ENCODE data around the gene TMEM269. TPM values are rescaled to one million over a fixed set of nuclear protein-coding genes. Genes with fewer than 3 reads are reported as not detected.

TMEM269 gene
- total and polyA plus RNA-seq, 10 of the 15 experiments (the other 5 are each of a cell fraction or from before 2014, with no cell fraction given) = 0.02 to 0.26 (median 0.06) TPM; not detected in 2

DNA sequence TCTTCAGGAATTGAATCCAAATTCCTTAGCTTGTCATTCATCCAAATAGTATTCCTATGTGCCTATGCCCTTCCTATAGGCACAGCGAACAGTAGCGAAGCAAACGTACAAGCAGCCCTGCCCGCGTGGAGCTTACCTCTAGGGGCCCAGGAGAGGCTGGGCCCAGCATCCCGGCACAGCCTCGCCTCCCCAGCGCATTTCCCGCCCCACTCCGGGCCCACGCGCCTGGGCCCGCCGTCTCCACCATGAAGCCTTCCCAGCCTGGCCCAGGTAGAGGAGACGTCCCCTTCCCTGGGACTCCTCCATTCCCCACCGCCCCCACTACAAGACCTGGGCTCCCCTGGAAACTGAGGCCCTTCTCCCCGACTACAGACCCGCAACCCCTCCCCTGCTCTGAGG lies 245 bp upstream of the TMEM269 start:
- ChIA-PET CTCF (no interaction called here), SMC1A (ENCODE audit: uncharacterized antibody, unreplicated experiment) (interaction anchor here (1.3 kb wide), 1 partner anchor 287 kb away, joined by 3 read pairs; no protein-coding TSS in a partner anchor), POLR2A (no interaction called here), RAD21 (ENCODE audit: unreplicated experiment) (interaction anchor here (1.4 kb wide), 1 partner anchor 289 kb away, joined by 4 read pairs; no protein-coding TSS in a partner anchor)
- Histone ChIP-seq H3K36me3 (ENCODE audit: control insufficient read depth in 2 of 2, insufficient read depth in 2 of 2, low read length in 1 of 2) (peaks cover 0 to 6% of the 10 kb centered on the region in 2 experiments; a peak in 1 of 4 replicates), H3K4me1 (ENCODE audit: control insufficient read depth, insufficient read depth, low read length) (peaks cover 6% of the 10 kb centered on the region; the same call in 1 of the 2 replicates), H3K4me3 (no peak overlapping the region), H2AFZ (ENCODE audit: control insufficient read depth, low read depth, low read length) (no peak overlapping the region), H3K79me2 (ENCODE audit: control insufficient read depth, insufficient read depth, low read length) (no peaks in the 10 kb centered on the region), H3K4me2 (ENCODE audit: control insufficient read depth, insufficient read depth) (no peak overlapping the region), H4K20me1 (ENCODE audit: control insufficient read depth, insufficient read depth) (no peaks in the 10 kb centered on the region; the same call in 1 of the 2 replicates), H3K9me3 (replicated peaks; ENCODE audit: control insufficient read depth, insufficient read depth, low read length) (no peaks in the 10 kb centered on the region), H3K9ac (ENCODE audit: control insufficient read depth, insufficient read depth, low read length) (no peak overlapping the region), H3K27me3 (replicated peaks in 1 of 2; ENCODE audit: control insufficient read depth in 2 of 2, insufficient read depth in 2 of 2, low read length in 1 of 2) (no peaks in the 10 kb centered on the region), H3K27ac (ENCODE audit: control insufficient read depth, insufficient read depth) (no peak overlapping the region)
- in situ Hi-C loops (cut with MboI) = loop anchor here (5.0 kb wide), 1 partner anchor 283 kb away; no protein-coding TSS in a partner anchor
- WGBS (ENCODE audit: insufficient coverage, insufficient replicate concordance, low lambda C conversion rate, missing lambda C conversion rate) = 98% methylated on average over 18 of the region's 18 CpGs
- DNase-seq (ENCODE audit: low read depth, low spot score) (no peak), ATAC-seq (no peak), FAIRE-seq (no peak)
- TF ChIP-seq, protein P1, sequence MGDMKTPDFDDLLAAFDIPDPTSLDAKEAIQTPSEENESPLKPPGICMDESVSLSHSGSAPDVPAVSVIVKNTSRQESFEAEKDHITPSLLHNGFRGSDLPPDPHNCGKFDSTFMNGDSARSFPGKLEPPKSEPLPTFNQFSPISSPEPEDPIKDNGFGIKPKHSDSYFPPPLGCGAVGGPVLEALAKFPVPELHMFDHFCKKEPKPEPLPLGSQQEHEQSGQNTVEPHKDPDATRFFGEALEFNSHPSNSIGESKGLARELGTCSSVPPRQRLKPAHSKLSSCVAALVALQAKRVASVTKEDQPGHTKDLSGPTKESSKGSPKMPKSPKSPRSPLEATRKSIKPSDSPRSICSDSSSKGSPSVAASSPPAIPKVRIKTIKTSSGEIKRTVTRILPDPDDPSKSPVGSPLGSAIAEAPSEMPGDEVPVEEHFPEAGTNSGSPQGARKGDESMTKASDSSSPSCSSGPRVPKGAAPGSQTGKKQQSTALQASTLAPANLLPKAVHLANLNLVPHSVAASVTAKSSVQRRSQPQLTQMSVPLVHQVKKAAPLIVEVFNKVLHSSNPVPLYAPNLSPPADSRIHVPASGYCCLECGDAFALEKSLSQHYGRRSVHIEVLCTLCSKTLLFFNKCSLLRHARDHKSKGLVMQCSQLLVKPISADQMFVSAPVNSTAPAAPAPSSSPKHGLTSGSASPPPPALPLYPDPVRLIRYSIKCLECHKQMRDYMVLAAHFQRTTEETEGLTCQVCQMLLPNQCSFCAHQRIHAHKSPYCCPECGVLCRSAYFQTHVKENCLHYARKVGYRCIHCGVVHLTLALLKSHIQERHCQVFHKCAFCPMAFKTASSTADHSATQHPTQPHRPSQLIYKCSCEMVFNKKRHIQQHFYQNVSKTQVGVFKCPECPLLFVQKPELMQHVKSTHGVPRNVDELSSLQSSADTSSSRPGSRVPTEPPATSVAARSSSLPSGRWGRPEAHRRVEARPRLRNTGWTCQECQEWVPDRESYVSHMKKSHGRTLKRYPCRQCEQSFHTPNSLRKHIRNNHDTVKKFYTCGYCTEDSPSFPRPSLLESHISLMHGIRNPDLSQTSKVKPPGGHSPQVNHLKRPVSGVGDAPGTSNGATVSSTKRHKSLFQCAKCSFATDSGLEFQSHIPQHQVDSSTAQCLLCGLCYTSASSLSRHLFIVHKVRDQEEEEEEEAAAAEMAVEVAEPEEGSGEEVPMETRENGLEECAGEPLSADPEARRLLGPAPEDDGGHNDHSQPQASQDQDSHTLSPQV (IDR thresholded peaks at IDR 0.05) = no peak
- TF ChIP-seq KLF5 (IDR thresholded peaks at IDR 0.05; ENCODE audit: partially characterized antibody) = no peak
- no TSS peak for BruUV-seq (replicated peaks)
- intact Hi-C loops (cut with micrococcal nuclease; ENCODE audit: unreplicated experiment) = no loop called here

DNA sequence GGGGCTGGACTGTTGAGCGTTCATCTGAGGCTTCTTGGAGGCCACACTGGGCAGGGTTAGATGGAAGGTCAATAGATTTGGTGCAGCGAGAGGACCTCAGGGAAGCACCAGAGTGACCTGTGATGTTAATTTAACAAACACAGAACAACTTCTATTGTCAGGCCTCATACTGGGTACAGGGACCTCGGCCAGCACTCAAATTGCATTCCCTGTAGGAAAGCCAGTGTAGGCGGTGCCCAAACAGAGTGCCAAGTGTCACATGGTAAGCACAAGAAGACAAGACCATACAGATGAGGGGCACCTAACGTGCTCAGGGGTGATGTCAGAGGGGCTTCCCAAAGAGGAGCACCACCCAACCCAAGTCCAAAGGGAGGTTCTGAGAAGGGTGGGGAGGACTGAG lies 1.3 kb downstream of the TMEM269 start:
- no peaks in the 10 kb centered on the region; the same call in 1 of the 2 replicates for H4K20me1 ChIP-seq (ENCODE audit: control insufficient read depth, insufficient read depth)
- no peak overlapping the region for H3K4me2 ChIP-seq (ENCODE audit: control insufficient read depth, insufficient read depth)
- intact Hi-C loops (cut with micrococcal nuclease; ENCODE audit: unreplicated experiment) = no loop called here
- H3K27ac ChIP-seq (ENCODE audit: control insufficient read depth, insufficient read depth) = no peak overlapping the region
- ChIA-PET POLR2A (no interaction called here), CTCF (no interaction called here), RAD21 (ENCODE audit: unreplicated experiment) (no interaction called here), SMC1A (ENCODE audit: uncharacterized antibody, unreplicated experiment) (no interaction called here)
- no TSS peak for BruUV-seq (replicated peaks)
- in situ Hi-C loops (cut with MboI) = no loop called here
- no peaks in the 10 kb centered on the region for H3K9me3 ChIP-seq (replicated peaks; ENCODE audit: control insufficient read depth, insufficient read depth, low read length)
- FAIRE-seq = no peak
- no peak overlapping the region for H2AFZ ChIP-seq (ENCODE audit: control insufficient read depth, low read depth, low read length)
- ATAC-seq = no peak
- no peak overlapping the region for H3K9ac ChIP-seq (ENCODE audit: control insufficient read depth, insufficient read depth, low read length)
- H3K79me2 ChIP-seq (ENCODE audit: control insufficient read depth, insufficient read depth, low read length) = no peaks in the 10 kb centered on the region
- no peaks in the 10 kb centered on the region for H3K27me3 ChIP-seq (replicated peaks in 1 of 2; ENCODE audit: control insufficient read depth in 2 of 2, insufficient read depth in 2 of 2, low read length in 1 of 2)
- no peak for DNase-seq (ENCODE audit: low read depth, low spot score)
- peaks cover 0 to 4% of the 10 kb centered on the region in 2 experiments; a peak in 1 of 4 replicates for H3K36me3 ChIP-seq (ENCODE audit: control insufficient read depth in 2 of 2, insufficient read depth in 2 of 2, low read length in 1 of 2)
- 85% methylated on average over 5 of the region's 5 CpGs for whole genome bisulfite sequencing (ENCODE audit: insufficient coverage, insufficient replicate concordance, low lambda C conversion rate, missing lambda C conversion rate)
- no peak overlapping the region for H3K4me3 ChIP-seq
- peaks cover 3% of the 10 kb centered on the region; the same call in 1 of the 2 replicates for H3K4me1 ChIP-seq (ENCODE audit: control insufficient read depth, insufficient read depth, low read length)
- no peak for TF ChIP-seq LARP7 (IDR thresholded peaks at IDR 0.05)
- TF ChIP-seq CEBPZ (IDR thresholded peaks at IDR 0.05; ENCODE audit: low read depth, low read length) = no peak
- no peak for TF ChIP-seq BCL11A (IDR thresholded peaks at IDR 0.05; ENCODE audit: low read depth, low read length)

Measured in GM12878 (cell line).